ENCODE data around the gene RNF212. TPM values are rescaled to one million over a fixed set of nuclear protein-coding genes. Genes with fewer than 3 reads are reported as not detected.
"Not testable (repeated sequence)": the region's sequence is repeated elsewhere in the genome, so short reads cannot be mapped to it uniquely, and the experiment has no call there.

The RNF212 gene
- total and polyA plus RNA-seq, 4 donors = 3.9 to 12.6 (median 8.7) TPM

DNA sequence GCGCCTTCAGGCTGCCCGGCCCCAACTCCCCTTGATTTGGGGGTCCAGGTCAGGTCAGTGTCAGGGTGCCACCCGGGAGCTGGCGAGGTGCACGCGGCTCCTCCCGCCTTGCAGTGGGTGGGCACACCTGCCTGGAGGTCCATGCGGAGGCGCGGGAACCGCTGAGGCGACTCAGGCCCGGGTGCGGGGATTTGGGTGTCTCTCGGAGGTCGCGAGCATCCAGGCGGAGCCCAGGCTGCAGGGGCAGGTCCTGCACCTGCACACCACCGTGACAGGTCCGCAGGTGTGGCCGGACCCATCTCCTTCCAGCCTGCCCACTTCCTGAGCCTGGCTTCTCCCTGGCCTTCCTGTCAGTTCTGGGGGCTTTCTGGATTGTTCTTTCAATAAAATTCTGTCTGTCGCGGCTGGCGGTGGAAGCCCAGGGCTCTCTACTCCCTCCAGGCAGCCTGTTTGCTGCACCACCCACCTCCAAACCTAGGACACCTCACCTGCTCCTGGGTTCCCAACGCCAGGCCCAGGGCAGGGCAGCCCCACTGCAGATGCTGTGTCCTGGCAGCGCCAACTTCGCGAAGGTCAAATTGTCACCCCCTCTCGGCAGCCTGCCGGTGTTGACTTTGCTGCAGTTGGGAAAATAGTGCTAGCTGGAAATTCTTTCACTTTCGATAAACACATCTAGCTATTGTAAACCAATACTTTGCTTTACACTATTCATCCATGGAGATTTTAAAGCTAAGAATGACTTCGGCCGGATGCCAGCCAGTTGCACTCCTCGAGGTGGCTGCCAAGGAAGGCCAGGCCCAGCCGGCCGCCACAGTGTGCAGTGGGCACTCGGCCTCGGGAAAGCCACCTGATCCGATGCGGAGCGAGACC is 66.0 kb downstream of the RNF212 start:
- peaks cover 65% of the 10 kb centered on the region for H3K4me1 ChIP-seq (ENCODE audit: control insufficient read depth, insufficient read depth, low read length)
- DNase-seq (ENCODE audit: low read depth in 4 of 6, low spot score in 6 of 6) = no peak
- H3K36me3 ChIP-seq (ENCODE audit: control insufficient read depth, insufficient read depth, low read length) = no peaks in the 10 kb centered on the region
- WGBS (ENCODE audit: insufficient coverage) = 71% methylated on average over 36 of the region's 41 CpGs
- peak overlapping the region; percentile 47 for H3K27ac ChIP-seq (ENCODE audit: low read depth, low read length)
- no peaks in the 10 kb centered on the region for H3K9me3 ChIP-seq (ENCODE audit: control insufficient read depth, insufficient read depth, low read length)
- H3K27me3 ChIP-seq (ENCODE audit: control insufficient read depth, insufficient read depth, low read length) = peaks cover 27% of the 10 kb centered on the region
- H3K4me3 ChIP-seq (ENCODE audit: low read depth, low read length) = no peak overlapping the region

DNA sequence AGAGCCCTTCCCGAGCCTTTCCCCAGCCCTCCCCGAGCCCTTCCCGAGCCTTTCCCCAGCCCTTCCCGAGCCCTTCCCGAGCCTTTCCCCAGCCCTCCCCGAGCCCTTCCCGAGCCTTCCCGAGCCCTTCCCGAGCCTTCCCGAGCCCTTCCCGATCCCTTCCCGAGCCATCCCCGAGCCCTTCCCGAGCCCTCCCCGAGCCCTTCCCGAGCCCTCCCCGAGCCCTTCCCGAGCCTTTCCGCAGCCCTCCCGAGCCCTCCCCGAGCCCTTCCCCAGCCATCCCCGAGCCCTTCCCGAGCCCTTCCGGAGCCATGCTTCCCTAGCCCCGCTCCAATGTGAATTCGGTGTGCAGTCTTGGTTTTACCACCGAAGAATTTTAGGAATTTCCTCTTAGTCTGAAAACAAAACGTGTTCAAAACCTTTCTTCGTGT is 66.8 kb downstream of the RNF212 start:
- H3K36me3 ChIP-seq (ENCODE audit: control insufficient read depth, insufficient read depth, low read length); H3K9me3 ChIP-seq (ENCODE audit: control insufficient read depth, insufficient read depth, low read length); H3K4me3 ChIP-seq (ENCODE audit: low read depth, low read length): not testable (repeated sequence)
- Histone ChIP-seq H3K27me3 (ENCODE audit: control insufficient read depth, insufficient read depth, low read length) (peaks cover 24% of the 10 kb centered on the region), H3K4me1 (ENCODE audit: control insufficient read depth, insufficient read depth, low read length) (peaks cover 68% of the 10 kb centered on the region), H3K27ac (ENCODE audit: low read depth, low read length) (peak overlapping the region; percentile 47)
- 26% methylated on average over 27 of the region's 29 CpGs for WGBS (ENCODE audit: insufficient coverage)
- DNase-seq (ENCODE audit: low read depth in 4 of 6, low spot score in 6 of 6) = peak in 3 of 6 donors; percentile 71 to 94 (median 92)

- DNase-seq (ENCODE audit: low read depth in 4 of 6, low spot score in 6 of 6) = no peak
These were observed 67.7 kb downstream of the RNF212 start for GRCh38 chr4:1045595-1046201.

GRCh38 chr4:1045193-1045594 is 68.2 kb downstream of the RNF212 start:
- Histone ChIP-seq H3K27me3 (ENCODE audit: control insufficient read depth, insufficient read depth, low read length) (peaks cover 24% of the 10 kb centered on the region), H3K4me1 (ENCODE audit: control insufficient read depth, insufficient read depth, low read length) (peaks cover 81% of the 10 kb centered on the region), H3K9me3 (ENCODE audit: control insufficient read depth, insufficient read depth, low read length) (no peaks in the 10 kb centered on the region), H3K36me3 (ENCODE audit: control insufficient read depth, insufficient read depth, low read length) (no peaks in the 10 kb centered on the region), H3K27ac (ENCODE audit: low read depth, low read length) (no peak overlapping the region), H3K4me3 (ENCODE audit: low read depth, low read length) (no peak overlapping the region)
- 68% methylated on average over 12 of the region's 14 CpGs for WGBS (ENCODE audit: insufficient coverage)
- DNase-seq (ENCODE audit: low read depth in 4 of 6, low spot score in 6 of 6) = no peak

More at GRCh38 chr4:1045595-1046201, 67.7 kb downstream of the RNF212 start:
- peaks cover 24% of the 10 kb centered on the region for H3K27me3 ChIP-seq (ENCODE audit: control insufficient read depth, insufficient read depth, low read length)
- no peaks in the 10 kb centered on the region for H3K9me3 ChIP-seq (ENCODE audit: control insufficient read depth, insufficient read depth, low read length)
- H3K4me1 ChIP-seq (ENCODE audit: control insufficient read depth, insufficient read depth, low read length) = peaks cover 77% of the 10 kb centered on the region
- no peak overlapping the region for H3K4me3 ChIP-seq (ENCODE audit: low read depth, low read length)
- no peak overlapping the region for H3K27ac ChIP-seq (ENCODE audit: low read depth, low read length)
- WGBS (ENCODE audit: insufficient coverage) = 53% methylated on average over 19 of the region's 36 CpGs
- H3K36me3 ChIP-seq (ENCODE audit: control insufficient read depth, insufficient read depth, low read length) = no peaks in the 10 kb centered on the region

GRCh38 chr4:1044469-1045192 is 68.7 kb downstream of the RNF212 start:
- DNase-seq (ENCODE audit: low read depth in 4 of 6, low spot score in 6 of 6) = no peak
- 86% methylated on average over 11 of the region's 12 CpGs for WGBS (ENCODE audit: insufficient coverage)
- no peaks in the 10 kb centered on the region for H3K9me3 ChIP-seq (ENCODE audit: control insufficient read depth, insufficient read depth, low read length)
- H3K36me3 ChIP-seq (ENCODE audit: control insufficient read depth, insufficient read depth, low read length) = no peaks in the 10 kb centered on the region
- H3K27ac ChIP-seq (ENCODE audit: low read depth, low read length) = no peak overlapping the region
- H3K4me1 ChIP-seq (ENCODE audit: control insufficient read depth, insufficient read depth, low read length) = peaks cover 80% of the 10 kb centered on the region
- no peak overlapping the region for H3K4me3 ChIP-seq (ENCODE audit: low read depth, low read length)
- peaks cover 24% of the 10 kb centered on the region for H3K27me3 ChIP-seq (ENCODE audit: control insufficient read depth, insufficient read depth, low read length)

DNA sequence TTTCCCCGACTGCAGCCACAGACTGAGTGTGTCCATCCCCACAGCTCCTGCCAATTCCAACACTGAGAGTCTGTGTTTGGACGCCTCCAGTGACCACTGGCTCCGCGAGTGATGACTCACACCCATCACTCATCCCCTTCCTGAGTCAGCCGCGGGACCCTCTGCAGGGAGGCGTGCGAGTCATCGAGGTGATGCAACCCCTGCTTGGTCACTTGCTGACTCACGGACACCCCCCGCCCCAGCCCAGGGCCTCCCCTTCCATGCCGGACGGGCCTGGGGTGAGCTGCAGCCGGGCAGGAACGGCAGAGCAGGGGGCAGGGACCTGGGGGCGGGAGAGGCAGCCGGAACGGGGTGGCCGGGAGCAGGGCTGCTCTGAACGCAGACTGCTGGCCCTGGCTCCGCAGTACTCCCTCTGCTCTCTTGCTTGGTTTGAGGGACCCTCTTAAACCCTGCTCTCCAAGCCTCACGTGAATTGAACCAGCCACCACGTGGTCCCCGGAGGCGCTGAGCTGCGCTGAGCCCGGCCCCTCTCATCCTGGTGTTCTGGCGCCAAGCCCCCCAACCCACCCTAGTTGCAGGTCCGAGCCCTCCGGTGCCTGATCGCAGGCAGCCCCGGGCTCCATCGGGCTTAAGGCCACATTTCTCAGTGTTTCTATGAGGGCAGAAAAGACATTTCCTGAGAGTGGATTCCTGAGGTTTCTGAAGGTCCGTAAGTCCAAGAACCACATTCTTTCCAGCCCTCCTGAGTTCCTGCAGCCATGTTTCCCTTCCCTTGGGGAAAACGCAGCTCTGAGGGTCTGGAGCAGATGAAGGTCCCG is 69.5 kb downstream of the RNF212 start:
- peak in 1 of 6 donors; percentile 73 for DNase-seq (ENCODE audit: low read depth in 4 of 6, low spot score in 6 of 6)
- 46% methylated on average over 24 of the region's 36 CpGs for WGBS (ENCODE audit: insufficient coverage)
- Histone ChIP-seq H3K9me3 (ENCODE audit: control insufficient read depth, insufficient read depth, low read length) (no peaks in the 10 kb centered on the region), H3K4me3 (ENCODE audit: low read depth, low read length) (no peak overlapping the region), H3K36me3 (ENCODE audit: control insufficient read depth, insufficient read depth, low read length) (no peaks in the 10 kb centered on the region), H3K27me3 (ENCODE audit: control insufficient read depth, insufficient read depth, low read length) (peaks cover 24% of the 10 kb centered on the region), H3K4me1 (ENCODE audit: control insufficient read depth, insufficient read depth, low read length) (peaks cover 83% of the 10 kb centered on the region), H3K27ac (ENCODE audit: low read depth, low read length) (peak overlapping the region; percentile 42)

- Histone ChIP-seq H3K27me3 (ENCODE audit: control insufficient read depth, insufficient read depth, low read length) (peaks cover 24% of the 10 kb centered on the region), H3K4me3 (ENCODE audit: low read depth, low read length) (no peak overlapping the region), H3K27ac (ENCODE audit: low read depth, low read length) (no peak overlapping the region), H3K9me3 (ENCODE audit: control insufficient read depth, insufficient read depth, low read length) (no peaks in the 10 kb centered on the region), H3K36me3 (ENCODE audit: control insufficient read depth, insufficient read depth, low read length) (no peaks in the 10 kb centered on the region), H3K4me1 (ENCODE audit: control insufficient read depth, insufficient read depth, low read length) (peaks cover 86% of the 10 kb centered on the region)
- DNase-seq (ENCODE audit: low read depth in 4 of 6, low spot score in 6 of 6) = no peak
- 69% methylated on average over 7 of the region's 7 CpGs for WGBS (ENCODE audit: insufficient coverage)
These were observed 70.2 kb downstream of the RNF212 start for GRCh38 chr4:1043162-1043561.

DNA sequence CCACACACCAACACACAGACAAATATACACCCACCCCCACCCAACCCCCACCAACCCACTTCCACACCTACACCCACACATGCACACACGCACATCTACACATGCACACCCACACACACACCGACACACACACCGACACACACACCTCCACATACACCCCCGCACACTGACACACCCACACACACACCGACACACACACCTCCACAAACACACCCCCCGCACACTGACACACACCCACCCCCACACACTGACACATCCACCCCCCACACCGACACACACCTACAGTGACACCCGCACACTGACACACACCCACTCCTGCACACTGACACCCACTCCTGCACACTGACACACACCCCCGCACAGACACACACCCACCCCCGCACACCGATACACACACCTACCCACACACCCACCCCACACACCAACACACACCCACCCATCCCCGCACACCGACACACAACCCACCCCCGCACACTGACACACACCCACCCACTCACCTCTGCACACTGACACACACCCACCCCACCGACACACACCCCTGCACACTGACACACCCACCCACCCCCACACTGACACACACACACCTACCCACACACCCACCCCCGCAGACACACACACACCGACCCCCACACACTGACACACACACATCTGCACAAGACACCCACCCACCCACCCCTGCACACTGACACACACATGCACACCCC is 70.9 kb downstream of the RNF212 start:
- no peak overlapping the region for H3K27ac ChIP-seq (ENCODE audit: low read depth, low read length)
- DNase-seq (ENCODE audit: low read depth in 4 of 6, low spot score in 6 of 6) = no peak
- H3K27me3 ChIP-seq (ENCODE audit: control insufficient read depth, insufficient read depth, low read length) = peaks cover 24% of the 10 kb centered on the region
- no peak overlapping the region for H3K4me3 ChIP-seq (ENCODE audit: low read depth, low read length)
- H3K36me3 ChIP-seq (ENCODE audit: control insufficient read depth, insufficient read depth, low read length) = no peaks in the 10 kb centered on the region
- H3K9me3 ChIP-seq (ENCODE audit: control insufficient read depth, insufficient read depth, low read length) = no peaks in the 10 kb centered on the region
- WGBS (ENCODE audit: insufficient coverage) = 83% methylated on average over 6 of the region's 17 CpGs
- peaks cover 81% of the 10 kb centered on the region for H3K4me1 ChIP-seq (ENCODE audit: control insufficient read depth, insufficient read depth, low read length)
